Smooth muscle cell (in vitro differentiated cells): Measurements from ENCODE around the gene GXYLT2. TPM values are rescaled to one million over a fixed set of nuclear protein-coding genes. Genes with fewer than 3 reads are reported as not detected.

Source experiments
- DNase-seq: peaks from one replicate; lab custom pipeline; 2025; ENCODE audit not compliant: unreplicated experiment; lab: John Stamatoyannopoulos, UW
- H2AFZ ChIP-seq: fragments of 200-600 bp; sonication (generic); 2 replicates; pipeline ENCODE4 v1.6.0; 2016; ENCODE audit warnings: antibody characterized with exemption, low read depth, mild to moderate bottlenecking
- H3F3A ChIP-seq: fragments of 200-600 bp; sonication (generic); 2 replicates; pipeline ENCODE4 v1.6.0; 2017; ENCODE audit warnings: antibody characterized with exemption, low read depth
- H3K27ac ChIP-seq: fragments of 200-600 bp; sonication (generic); 2 replicates; pipeline ENCODE4 v1.5.1; 2016; ENCODE audit warnings: low read depth, mild to moderate bottlenecking
- H3K27me3 ChIP-seq: fragments of 200-600 bp; sonication (generic); 2 replicates; pipeline ENCODE4 v1.6.1; 2016; ENCODE audit warnings: low read depth, mild to moderate bottlenecking
- H3K36me3 ChIP-seq: fragments of 200-600 bp; sonication (generic); 2 replicates; pipeline ENCODE4 v1.5.1; 2016; ENCODE audit warnings: low read depth
- H3K4me1 ChIP-seq: fragments of 200-600 bp; sonication (generic); 2 replicates; pipeline ENCODE4 v1.5.1; 2016; ENCODE audit warnings: low read depth
- H3K4me2 ChIP-seq: fragments of 200-600 bp; sonication (generic); 2 replicates; pipeline ENCODE4 v1.6.0; 2016; ENCODE audit warnings: mild to moderate bottlenecking
- H3K4me3 ChIP-seq: fragments of 200-600 bp; sonication (generic); 2 replicates; pipeline ENCODE4 v1.5.1; 2016; ENCODE audit warnings: mild to moderate bottlenecking
- H3K79me2 ChIP-seq: fragments of 200-600 bp; sonication (generic); 2 replicates; pipeline ENCODE4 v1.6.0; 2016; ENCODE audit warnings: low read depth, mild to moderate bottlenecking
- H3K9ac ChIP-seq: fragments of 200-600 bp; sonication (generic); 2 replicates; pipeline ENCODE4 v1.6.0; 2016; ENCODE audit warnings: low read depth
- H3K9me3 ChIP-seq: fragments of 200-600 bp; sonication (generic); replicated peaks from 2 replicates; pipeline ENCODE4 v1.5.1; 2016; ENCODE audit warnings: low read depth
- H4K20me1 ChIP-seq: fragments of 200-600 bp; sonication (generic); 2 replicates; pipeline ENCODE4 v1.6.0; 2016; ENCODE audit warnings: low read depth
- CTCF ChIP-seq: fragments of 200-600 bp; sonication (generic); IDR thresholded peaks from 2 replicates; pipeline ENCODE4 v1.5.1; 2017; ENCODE audit warnings: borderline replicate concordance, mild to moderate bottlenecking, antibody characterized with exemption; ENCODE audit not compliant: insufficient read depth, poor library complexity, severe bottlenecking
- WGBS: methylation state at CpG from one replicate; pipeline ENCODE4 v1.1.7; 2016; ENCODE audit warnings: low lambda C conversion rate; 5-methylcytosine and 5-hydroxymethylcytosine counted together
- polyA plus RNA-seq: library from polyadenylated mRNA; unstranded; fragments of >200 nt; fragmentation: Nextera tagmentation; extraction: Ambion mirVana; gene quantifications from 2 replicates; pipeline ENCODE4 v1.2.1, GENCODE V29; 2016
- total RNA-seq: library from RNA; depleted of rRNA; stranded (reverse); fragments of >200 nt; gene quantifications from 2 replicates; pipeline ENCODE4 v1.2.3, GENCODE V29; 2014

Gene GXYLT2
- total and polyA plus RNA-seq, 2 experiments from 2014 or later, result 17.0 to 19.0 TPM

- Histone ChIP-seq H3K79me2 (no peaks in the 10 kb centered on the region), H3K4me2 (no peak overlapping the region), H3K9me3 (no peaks in the 10 kb centered on the region), H3K36me3 (no peaks in the 10 kb centered on the region), H3K4me3 (no peak overlapping the region), H3K9ac (no peak overlapping the region), H3K27me3 (no peaks in the 10 kb centered on the region), H3K4me1 (no peaks in the 10 kb centered on the region), H4K20me1 (no peaks in the 10 kb centered on the region), H3K27ac (no peak overlapping the region), H3F3A (peaks cover 3% of the 10 kb centered on the region), H2AFZ (no peak overlapping the region)
- TF ChIP-seq CTCF, result no peak
- no peak for DNase-seq
These were observed 44.6 kb downstream of the GXYLT2 start for GRCh38 chr3:72932416-72932815.

DNA sequence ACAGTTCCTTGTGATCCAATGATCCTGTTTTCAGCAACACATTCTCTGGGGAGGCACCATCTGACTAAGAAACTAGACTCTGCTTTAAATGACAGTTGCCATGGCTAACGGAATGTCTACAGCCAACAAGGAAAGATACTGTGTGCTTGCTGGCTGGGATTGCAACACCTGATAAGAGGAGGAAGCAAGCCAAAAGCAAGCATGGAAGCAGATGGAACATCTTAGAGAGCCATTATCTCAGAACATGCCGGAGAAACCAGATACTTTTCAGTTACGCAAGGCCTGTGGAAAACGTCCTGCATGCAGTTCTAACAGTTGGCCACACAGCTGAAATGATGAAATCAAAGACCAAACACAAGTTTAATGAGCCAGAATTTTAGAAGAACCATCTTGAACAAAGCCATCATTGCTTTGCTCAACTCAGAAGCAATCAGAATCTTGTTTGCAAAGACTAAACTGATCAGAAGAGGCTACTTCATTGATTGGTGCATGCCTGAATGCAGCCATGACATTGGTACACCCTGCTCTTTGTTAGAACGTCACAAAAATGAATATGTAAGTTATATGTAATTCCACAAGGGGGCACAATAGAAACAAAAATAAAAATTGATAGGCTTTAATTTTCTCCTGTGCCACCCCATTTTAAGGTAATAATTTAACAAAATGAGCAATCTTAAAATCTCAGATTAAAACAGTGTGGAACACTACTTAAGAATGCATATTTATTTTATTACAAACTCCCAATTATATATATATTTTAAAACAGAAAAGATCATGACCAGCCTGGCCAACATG lies 50.8 kb downstream of the GXYLT2 start:
- H3K27ac ChIP-seq, result peak overlapping the region; percentile 90
- H3K9ac ChIP-seq, result peak overlapping the region; percentile 39
- H3K79me2 ChIP-seq, result no peaks in the 10 kb centered on the region
- no peaks in the 10 kb centered on the region for H3K27me3 ChIP-seq
- peak; percentile 10 for DNase-seq
- H3K9me3 ChIP-seq, result no peaks in the 10 kb centered on the region
- peaks cover 11% of the 10 kb centered on the region for H3F3A ChIP-seq
- no peaks in the 10 kb centered on the region for H4K20me1 ChIP-seq
- H3K4me2 ChIP-seq, result peak overlapping the region; percentile 65
- H3K4me1 ChIP-seq, result no peaks in the 10 kb centered on the region
- peak overlapping the region; percentile 37 for H2AFZ ChIP-seq
- H3K36me3 ChIP-seq, result no peaks in the 10 kb centered on the region
- peak; percentile 60 for TF ChIP-seq CTCF
- no peak overlapping the region for H3K4me3 ChIP-seq
- WGBS, result 7% methylated on average over 5 of the region's 5 CpGs

DNA sequence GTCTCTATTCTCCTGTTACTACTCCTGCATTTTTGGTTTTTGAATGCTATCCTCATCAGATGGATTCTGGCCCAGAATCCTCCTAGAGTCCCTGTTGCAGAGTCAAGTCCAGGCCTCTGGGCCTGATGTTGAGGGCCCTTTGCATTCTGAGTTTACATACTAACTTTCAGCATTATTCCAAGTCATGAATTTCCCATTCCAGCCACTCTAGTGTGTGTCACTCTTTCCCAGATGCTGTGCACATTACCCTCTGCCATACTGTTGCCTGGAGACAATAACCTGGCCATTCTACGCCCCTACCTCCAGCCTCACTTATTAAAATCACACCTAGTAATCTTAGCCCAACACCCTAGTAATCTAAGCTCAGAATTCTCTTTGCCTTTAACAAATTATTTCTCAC lies 53.4 kb downstream of the GXYLT2 start:
- Histone ChIP-seq H3F3A (peaks cover 11% of the 10 kb centered on the region), H2AFZ (no peak overlapping the region), H3K9ac (no peak overlapping the region), H3K9me3 (no peaks in the 10 kb centered on the region), H4K20me1 (no peaks in the 10 kb centered on the region), H3K27ac (no peak overlapping the region), H3K36me3 (no peaks in the 10 kb centered on the region), H3K79me2 (no peaks in the 10 kb centered on the region), H3K4me3 (no peak overlapping the region), H3K4me1 (no peaks in the 10 kb centered on the region), H3K27me3 (no peaks in the 10 kb centered on the region), H3K4me2 (no peak overlapping the region)
- WGBS, result 77% methylated on average over 1 of the region's 1 CpG
- no peak for DNase-seq
- TF ChIP-seq CTCF, result no peak

- WGBS, result 94% methylated on average over 5 of the region's 5 CpGs
- Histone ChIP-seq H3K9ac (no peak overlapping the region), H3K27me3 (no peaks in the 10 kb centered on the region), H3K36me3 (no peaks in the 10 kb centered on the region), H4K20me1 (no peaks in the 10 kb centered on the region), H3K4me1 (no peaks in the 10 kb centered on the region), H2AFZ (no peak overlapping the region), H3F3A (peaks cover 8% of the 10 kb centered on the region), H3K79me2 (no peaks in the 10 kb centered on the region), H3K4me2 (no peak overlapping the region), H3K4me3 (no peak overlapping the region), H3K9me3 (no peaks in the 10 kb centered on the region), H3K27ac (no peak overlapping the region)
- DNase-seq, result no peak
- TF ChIP-seq CTCF, result no peak
These were observed 54.6 kb downstream of the GXYLT2 start for GRCh38 chr3:72942427-72942826.
